NCI-H1105 (cell line): ENCODE data around the gene ASTN1.
A peak's percentile ranks its signal among the peaks of the same experiment; 100 is the strongest.

Experiments
- DNase-seq: peaks from one replicate; lab custom pipeline; 2025; lab: John Stamatoyannopoulos, UW

Gene ASTN1

DNA sequence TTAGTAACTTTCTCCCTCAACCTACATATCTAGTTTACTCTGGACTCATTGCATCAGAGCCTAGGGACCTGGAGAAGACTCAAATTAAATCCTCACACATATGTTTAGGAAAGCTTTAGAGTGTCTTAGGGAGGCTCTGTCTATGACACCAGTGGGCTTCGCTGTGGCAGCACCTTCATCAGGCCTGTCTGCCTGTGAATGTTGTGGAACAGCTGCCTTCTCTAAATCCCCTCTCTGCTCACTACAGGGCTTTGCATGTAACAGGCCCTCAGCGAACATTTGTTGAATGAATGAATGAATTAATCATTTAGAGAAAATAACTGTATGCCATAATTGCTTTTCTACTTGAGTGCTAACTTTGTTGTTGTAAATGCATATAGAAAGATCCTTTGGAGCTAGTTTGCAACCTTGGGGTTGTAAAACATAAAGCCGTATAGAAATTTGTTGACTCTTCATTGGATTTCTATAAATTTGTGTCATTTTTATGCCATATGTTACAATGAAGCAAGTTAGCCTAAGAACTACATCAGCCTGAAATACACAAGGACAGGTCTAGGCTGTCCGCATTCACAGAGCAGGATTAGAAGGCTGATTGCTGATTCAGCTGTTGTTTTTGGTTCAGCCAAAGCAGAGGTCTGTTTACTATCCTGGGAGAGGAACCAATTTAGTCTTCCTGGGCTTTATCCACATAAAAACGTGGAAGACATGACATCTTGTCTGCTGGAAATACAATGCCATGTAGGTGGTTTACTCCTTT is 238.0 kb downstream of the ASTN1 start:
- DNase-seq = no peak

DNA sequence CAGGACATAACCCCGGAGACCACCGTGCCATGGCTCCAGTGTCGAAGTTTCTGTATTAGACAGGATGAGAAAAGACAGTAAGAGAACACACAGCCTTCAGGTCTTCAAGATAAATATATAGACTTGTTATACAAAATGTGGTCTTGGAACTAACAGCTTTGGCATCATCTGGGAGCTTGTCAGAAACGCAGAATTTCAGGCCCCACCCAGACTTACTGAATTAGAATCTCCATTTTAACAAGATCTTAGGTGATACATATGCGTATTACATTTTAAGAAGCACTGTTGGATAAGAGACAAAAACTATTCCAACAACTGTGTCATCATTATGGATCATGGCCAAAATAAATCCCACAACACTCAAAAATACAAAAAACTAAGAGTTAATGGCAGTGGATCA is 239.3 kb downstream of the ASTN1 start:
- no peak for DNase-seq

DNA sequence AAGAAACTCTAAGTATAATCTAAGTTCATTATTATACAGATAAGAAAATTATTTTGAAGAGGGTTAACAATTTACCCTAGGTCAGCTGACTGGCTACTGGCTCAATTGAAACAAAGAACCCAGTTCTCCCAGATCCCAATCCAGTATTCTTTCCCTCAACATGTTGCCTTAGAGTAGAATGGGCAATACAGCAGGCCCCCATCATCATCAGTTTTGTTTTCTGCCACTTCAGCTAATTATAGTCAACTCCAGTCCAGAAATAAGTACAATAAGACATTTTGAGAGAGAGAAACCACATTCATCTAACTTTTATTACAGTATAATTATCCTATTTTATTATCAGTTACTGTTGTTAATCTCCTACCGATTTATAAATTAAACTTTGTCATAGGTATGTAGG is 241.2 kb downstream of the ASTN1 start:
- no peak for DNase-seq

- DNase-seq = no peak
Measured at GRCh38 chr1:176919386-176920378, 244.8 kb downstream of the ASTN1 start.

DNA sequence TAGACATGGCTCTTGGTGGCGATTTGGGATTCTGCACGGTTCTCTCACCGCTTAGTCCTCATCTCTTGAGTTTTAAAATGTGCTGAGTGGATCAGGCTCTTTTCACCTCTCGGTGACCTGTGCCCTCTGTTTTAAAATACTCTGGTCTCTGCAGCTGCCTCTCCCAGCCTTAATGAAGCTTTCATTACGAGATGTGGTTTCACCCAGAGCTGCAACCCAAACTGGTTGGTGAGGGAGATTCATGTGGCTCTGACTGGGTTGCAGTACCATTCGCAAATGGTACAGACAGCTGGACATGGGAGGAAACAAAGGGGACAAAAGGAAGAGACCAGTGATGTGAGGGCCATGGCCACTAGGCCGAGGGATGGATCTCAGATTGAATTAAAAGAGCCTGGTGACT is 258.9 kb downstream of the ASTN1 start:
- DNase-seq = no peak

DNA sequence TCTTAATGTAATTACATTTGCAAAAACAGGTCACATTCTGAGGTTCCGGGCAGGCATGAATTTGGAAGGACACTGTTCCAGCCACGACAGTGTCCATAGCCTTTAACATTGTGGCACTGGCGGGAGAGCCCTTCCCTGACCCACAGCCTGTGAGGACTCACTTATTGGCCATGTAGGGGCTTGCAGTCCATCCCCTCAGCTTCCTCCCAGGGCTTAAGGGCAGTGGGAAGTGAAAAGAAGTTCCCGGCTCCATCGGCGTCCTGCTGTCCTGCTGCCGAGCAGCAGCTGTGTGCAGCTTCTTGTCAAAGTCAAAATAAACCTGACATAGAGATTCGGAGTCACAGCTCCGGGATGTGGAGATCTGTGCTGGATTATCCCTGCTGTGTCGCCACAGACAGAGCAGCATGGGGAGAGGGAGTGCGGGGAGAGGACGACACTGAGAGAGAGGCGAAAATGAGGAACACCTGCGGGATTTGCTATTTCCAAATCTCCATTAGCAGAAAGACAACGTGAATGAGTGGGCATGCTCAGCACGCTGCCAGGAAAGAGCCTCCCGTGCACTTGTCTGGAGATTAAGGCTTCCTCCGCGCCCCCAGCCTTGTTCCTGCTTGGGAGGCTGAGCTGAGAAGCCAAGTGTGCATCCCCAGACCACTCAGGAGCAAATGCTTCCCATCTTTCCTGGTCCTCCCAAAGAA is 260.3 kb downstream of the ASTN1 start:
- no peak for DNase-seq

GRCh38 chr1:176903474-176903873 is 261.0 kb downstream of the ASTN1 start:
- no peak for DNase-seq

DNA sequence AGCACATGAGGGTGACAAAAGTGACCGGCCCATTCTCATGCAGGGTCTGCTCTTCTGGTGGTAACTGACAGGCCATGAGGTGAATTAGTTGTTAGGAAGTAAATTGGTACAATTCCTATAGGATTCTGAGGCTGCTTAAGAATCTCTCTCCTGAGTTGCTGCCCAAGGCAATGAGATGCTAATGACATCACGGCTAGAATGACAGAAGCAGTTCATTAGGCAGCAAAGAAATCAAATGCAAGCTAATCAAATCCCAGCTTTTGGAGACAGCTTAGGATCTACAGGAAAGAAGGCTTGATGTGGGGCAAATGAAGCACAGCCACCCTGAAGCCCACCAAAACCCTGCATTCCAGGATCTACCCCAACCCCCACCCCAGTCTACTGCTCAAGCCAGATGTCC is 265.2 kb downstream of the ASTN1 start:
- no peak for DNase-seq

- DNase-seq = peak; percentile 61
Measured at GRCh38 chr1:176897350-176898236, 266.9 kb downstream of the ASTN1 start.

DNA sequence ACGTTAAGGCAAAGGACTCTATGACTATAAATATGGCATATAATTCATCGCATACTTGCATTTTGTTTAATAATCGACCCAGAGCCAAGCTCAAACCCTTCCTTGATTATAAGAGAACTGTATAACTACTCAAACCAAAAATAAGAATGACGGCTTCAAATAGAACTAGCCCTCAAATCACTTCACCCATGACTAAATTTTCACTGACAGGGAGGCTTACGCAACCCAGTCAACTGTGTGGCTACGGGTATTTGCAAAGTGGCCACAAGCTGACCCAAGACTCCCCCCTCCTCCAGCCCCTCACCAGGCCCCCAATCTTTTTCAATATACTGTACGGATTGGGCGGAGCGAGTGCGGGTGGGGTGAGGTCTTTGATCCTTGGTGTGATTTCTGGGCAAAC is 268.3 kb downstream of the ASTN1 start:
- DNase-seq = no peak

GRCh38 chr1:176894450-176894849 is 270.1 kb downstream of the ASTN1 start:
- no peak for DNase-seq

GRCh38 chr1:176893625-176894352 is 270.7 kb downstream of the ASTN1 start:
- DNase-seq = no peak

- DNase-seq = no peak
Measured at GRCh38 chr1:176888471-176889032, 276.0 kb downstream of the ASTN1 start.

GRCh38 chr1:176885751-176886150 is 278.8 kb downstream of the ASTN1 start:
- no peak for DNase-seq

DNA sequence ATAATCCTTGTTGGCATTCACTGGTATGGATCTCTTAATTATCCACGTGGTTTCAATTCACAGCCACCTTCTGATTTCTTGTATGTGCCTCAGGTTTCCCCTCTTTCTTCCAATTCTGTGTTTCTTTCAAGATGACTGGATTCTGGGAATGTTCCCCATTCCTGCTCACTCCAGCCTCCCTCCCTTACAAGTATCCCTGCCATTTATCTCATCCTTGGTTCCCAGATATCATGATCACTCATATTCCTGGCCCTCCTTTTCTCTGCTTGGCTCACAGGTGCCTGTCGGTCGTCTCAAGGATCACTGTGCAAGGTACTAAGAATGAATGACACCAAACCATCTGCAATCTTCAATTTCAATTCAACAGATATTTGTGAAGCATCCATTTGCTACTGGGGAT is 279.2 kb downstream of the ASTN1 start:
- DNase-seq = no peak

DNA sequence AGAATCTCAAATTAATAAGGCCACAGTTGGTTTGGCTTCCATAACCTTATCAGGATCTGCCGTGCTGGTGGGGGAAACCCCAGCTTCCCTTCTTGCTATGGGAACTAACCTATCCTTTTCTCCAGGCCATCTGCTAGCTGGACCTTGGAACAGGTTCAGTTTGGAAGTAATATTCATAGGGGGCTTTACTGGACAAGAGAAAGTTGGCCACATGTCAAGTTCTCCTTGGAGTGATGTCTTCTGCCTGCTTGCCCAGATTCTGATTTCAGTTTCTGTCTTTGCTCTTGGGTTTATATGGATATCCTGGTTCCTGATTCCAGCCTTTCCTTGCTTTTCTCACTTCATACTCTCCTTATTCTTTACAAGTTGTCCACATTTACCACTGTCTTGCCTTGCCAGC is 279.6 kb downstream of the ASTN1 start:
- no peak for DNase-seq

GRCh38 chr1:176884286-176884685 is 280.2 kb downstream of the ASTN1 start:
- DNase-seq = no peak

DNA sequence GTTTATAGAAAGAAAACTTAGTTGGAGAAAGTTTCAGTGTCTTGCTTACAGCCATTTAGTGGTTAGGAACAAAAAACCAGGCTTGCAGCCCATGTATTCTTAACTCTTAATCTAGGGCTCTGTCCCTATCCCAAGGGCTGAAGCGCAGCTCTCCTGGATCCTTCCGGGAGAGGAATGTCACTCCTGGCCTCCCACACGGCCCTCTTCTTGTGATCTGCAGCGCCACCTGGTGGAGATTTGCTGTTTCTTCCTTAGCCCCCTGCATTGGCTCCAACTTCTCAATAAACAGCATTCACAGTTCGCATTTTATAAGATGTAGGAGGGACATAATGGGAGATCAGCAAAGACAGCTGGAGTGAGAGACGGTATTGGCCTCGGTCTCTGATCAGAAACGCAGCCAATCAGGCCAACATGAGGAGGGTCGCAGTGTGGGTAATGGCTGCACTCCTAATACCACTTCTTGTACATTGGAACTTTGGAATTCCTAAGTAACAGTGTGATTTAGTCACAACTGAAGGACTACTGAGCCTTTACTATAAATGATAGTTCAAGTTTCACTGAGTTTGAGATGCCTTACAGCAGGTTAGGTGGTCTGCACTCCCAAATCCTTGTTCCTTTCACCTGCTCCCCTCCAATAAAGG is 283.4 kb downstream of the ASTN1 start:
- peak; percentile 73 for DNase-seq

GRCh38 chr1:176879784-176880620 is 284.5 kb downstream of the ASTN1 start:
- no peak for DNase-seq
